Measurements from ENCODE around the gene POLR1B. TPM values are rescaled to one million over a fixed set of nuclear protein-coding genes. Genes with fewer than 3 reads are reported as not detected.
"Not testable (repeated sequence)": the region's sequence is repeated elsewhere in the genome, so short reads cannot be mapped to it uniquely, and the experiment has no call there.

Gene POLR1B
- total RNA-seq, 1 donor from 2014 or later, result 20.1 TPM

GRCh38 chr2:112520234-112520783, 22.0 kb upstream of the POLR1B start:
- H3K36me3 Mint-ChIP-seq, result peaks cover 59% of the 10 kb centered on the region
- no peak for TF ChIP-seq EZH2 (IDR thresholded peaks at IDR 0.05)
- TF ChIP-seq CTCF (IDR thresholded peaks at IDR 0.05), result no peak
- no peak for TF ChIP-seq EZH2phosphoT487 (IDR thresholded peaks at IDR 0.05)
- H3K79me2 ChIP-seq (ENCODE audit: low read depth), result no peaks in the 10 kb centered on the region
- H3K4me1 Mint-ChIP-seq, result no peaks in the 10 kb centered on the region
- H3K9me3 Mint-ChIP-seq, result peaks cover 3% of the 10 kb centered on the region
- H3K9ac ChIP-seq, result no peak overlapping the region
- H4K20me1 ChIP-seq (ENCODE audit: low read depth), result no peaks in the 10 kb centered on the region
- H3K27me3 Mint-ChIP-seq (ENCODE audit: insufficient read depth, low read depth), result peaks cover 5% of the 10 kb centered on the region
- H3K4me1 ChIP-seq, result no peaks in the 10 kb centered on the region
- H3K9me3 ChIP-seq (ENCODE audit: low read depth), result no peaks in the 10 kb centered on the region
- H3K27ac ChIP-seq, result no peak overlapping the region
- no peaks in the 10 kb centered on the region for H3F3A ChIP-seq (ENCODE audit: low read depth)
- no peak overlapping the region for H2AFZ ChIP-seq (replicated peaks)
- H3K27ac Mint-ChIP-seq, result no peak overlapping the region
- H3K36me3 ChIP-seq, result no peaks in the 10 kb centered on the region
- H3K27me3 ChIP-seq, result no peaks in the 10 kb centered on the region
- H3K4me2 ChIP-seq, result no peak overlapping the region
- no peak overlapping the region for H3K4me3 Mint-ChIP-seq
- no peak overlapping the region for H3K4me3 ChIP-seq
- no peak for DNase-seq (ENCODE audit: low spot score)

GRCh38 chr2:112523291-112523777, 18.9 kb upstream of the POLR1B start:
- Histone ChIP-seq H3K9ac (no peak overlapping the region), H3K27me3 (no peaks in the 10 kb centered on the region), H3K4me3 (no peak overlapping the region), H3K4me1 (no peaks in the 10 kb centered on the region), H3F3A (ENCODE audit: low read depth) (no peaks in the 10 kb centered on the region), H3K36me3 (no peaks in the 10 kb centered on the region), H3K9me3 (ENCODE audit: low read depth) (no peaks in the 10 kb centered on the region), H4K20me1 (ENCODE audit: low read depth) (no peaks in the 10 kb centered on the region), H2AFZ (replicated peaks) (no peak overlapping the region), H3K79me2 (ENCODE audit: low read depth) (no peaks in the 10 kb centered on the region), H3K4me2 (no peak overlapping the region), H3K27ac (no peak overlapping the region)
- H3K27ac Mint-ChIP-seq, result no peak overlapping the region
- H3K4me1 Mint-ChIP-seq, result no peaks in the 10 kb centered on the region
- H3K4me3 Mint-ChIP-seq, result no peak overlapping the region
- no peak for DNase-seq (ENCODE audit: low spot score)
- peaks cover 5% of the 10 kb centered on the region for H3K27me3 Mint-ChIP-seq (ENCODE audit: insufficient read depth, low read depth)
- TF ChIP-seq EZH2 (IDR thresholded peaks at IDR 0.05) (no peak), EZH2phosphoT487 (IDR thresholded peaks at IDR 0.05) (no peak), CTCF (IDR thresholded peaks at IDR 0.05) (no peak)
- H3K36me3 Mint-ChIP-seq, result peaks cover 52% of the 10 kb centered on the region
- H3K9me3 Mint-ChIP-seq, result peaks cover 3% of the 10 kb centered on the region

- H3K27me3 Mint-ChIP-seq (ENCODE audit: insufficient read depth, low read depth); H3K79me2 ChIP-seq (ENCODE audit: low read depth); H3K4me3 ChIP-seq; H3K4me1 Mint-ChIP-seq; H3K36me3 ChIP-seq; DNase-seq (ENCODE audit: low spot score); H3K27me3 ChIP-seq; H4K20me1 ChIP-seq (ENCODE audit: low read depth); H3K27ac Mint-ChIP-seq; H3K4me3 Mint-ChIP-seq; H3K27ac ChIP-seq; H2AFZ ChIP-seq (replicated peaks); H3K4me1 ChIP-seq; H3K4me2 ChIP-seq; H3K9me3 Mint-ChIP-seq; H3F3A ChIP-seq (ENCODE audit: low read depth); H3K9ac ChIP-seq; H3K9me3 ChIP-seq (ENCODE audit: low read depth): not testable (repeated sequence)
- peaks cover 56% of the 10 kb centered on the region for H3K36me3 Mint-ChIP-seq
Measured at GRCh38 chr2:112524276-112524675, 18.0 kb upstream of the POLR1B start.

GRCh38 chr2:112528541-112528940, 13.7 kb upstream of the POLR1B start:
- Histone ChIP-seq H3K4me1 (no peaks in the 10 kb centered on the region), H2AFZ (replicated peaks) (no peak overlapping the region), H3K36me3 (no peaks in the 10 kb centered on the region), H3K9ac (no peak overlapping the region), H3K27me3 (no peaks in the 10 kb centered on the region), H3F3A (ENCODE audit: low read depth) (no peaks in the 10 kb centered on the region), H3K9me3 (ENCODE audit: low read depth) (no peaks in the 10 kb centered on the region), H3K79me2 (ENCODE audit: low read depth) (no peaks in the 10 kb centered on the region), H3K27ac (no peak overlapping the region), H3K4me3 (no peak overlapping the region), H4K20me1 (ENCODE audit: low read depth) (no peaks in the 10 kb centered on the region), H3K4me2 (no peak overlapping the region)
- H3K27ac Mint-ChIP-seq, result no peak overlapping the region
- H3K4me3 Mint-ChIP-seq, result no peak overlapping the region
- H3K9me3 Mint-ChIP-seq, result peaks cover 3% of the 10 kb centered on the region
- no peaks in the 10 kb centered on the region for H3K4me1 Mint-ChIP-seq
- no peak for DNase-seq (ENCODE audit: low spot score)
- TF ChIP-seq EZH2phosphoT487 (IDR thresholded peaks at IDR 0.05), result no peak
- TF ChIP-seq CTCF (IDR thresholded peaks at IDR 0.05), result no peak
- no peak for TF ChIP-seq EZH2 (IDR thresholded peaks at IDR 0.05)
- no peaks in the 10 kb centered on the region for H3K27me3 Mint-ChIP-seq (ENCODE audit: insufficient read depth, low read depth)
- peaks cover 42% of the 10 kb centered on the region for H3K36me3 Mint-ChIP-seq
